Cardiac muscle cell (in vitro differentiated cells and primary cell): Measurements from ENCODE around the gene SLC12A7. TPM values are rescaled to one million over a fixed set of nuclear protein-coding genes. Genes with fewer than 3 reads are reported as not detected.

Experiments used
- DNase-seq, 2 donors: peaks; one replicate each; pipeline versions ENCODE4 v3.0.0 to v3.0.0-alpha.2; 2010 to 2017; ENCODE audit warnings: low read depth in 1 of 2, low spot score in 1 of 2
- H3K27ac ChIP-seq: fragments of 200-600 bp; sonication (generic); 2 replicates; pipeline ENCODE4 v1.5.1; 2016
- H3K27me3 ChIP-seq: fragments of 200-600 bp; sonication (generic); 2 replicates; pipeline ENCODE4 v1.6.0; 2016; ENCODE audit warnings: control low read depth
- H3K36me3 ChIP-seq: fragments of 200-600 bp; sonication (generic); 2 replicates; pipeline ENCODE4 v1.5.1; 2016; ENCODE audit warnings: control low read depth
- H3K4me1 ChIP-seq: fragments of 200-600 bp; sonication (generic); 2 replicates; pipeline ENCODE4 v1.8.1; 2017; ENCODE audit warnings: low read depth, mild to moderate bottlenecking, mixed run types
- H3K4me3 ChIP-seq: fragments of 200-600 bp; sonication (generic); 2 replicates; pipeline ENCODE4 v1.5.1; 2016; ENCODE audit warnings: mild to moderate bottlenecking
- H3K9me3 ChIP-seq: fragments of 200-600 bp; sonication (generic); 2 replicates; pipeline ENCODE4 v1.5.1; 2017; ENCODE audit warnings: low read depth, mild to moderate bottlenecking, control low read depth
- CTCF ChIP-seq: IDR thresholded peaks from 2 replicates; pipeline ENCODE4 v1.5.1; 2012; ENCODE audit warnings: low read depth, mild to moderate bottlenecking, low read length
- polyA plus RNA-seq: library from polyadenylated mRNA; unstranded; fragments of >200 nt; fragmentation: Nextera tagmentation; extraction: Ambion mirVana; gene quantifications from 2 replicates; pipeline ENCODE4 v1.2.1, GENCODE V29; 2016
- total RNA-seq: library from RNA; depleted of rRNA; stranded (reverse); fragments of >200 nt; gene quantifications from 2 replicates; pipeline ENCODE4 v1.2.3, GENCODE V29; 2016

SLC12A7 gene
- total and polyA plus RNA-seq, 2 experiments from 2014 or later: 14.1 to 29.9 TPM

GRCh38 chr5:1090538-1090937, 21.3 kb downstream of the SLC12A7 start:
- DNase-seq: peak in 1 of 2 donors; percentile 21
- Histone ChIP-seq H3K4me3 (no peak overlapping the region), H3K27ac (no peak overlapping the region), H3K4me1 (peaks cover 4% of the 10 kb centered on the region), H3K9me3 (no peaks in the 10 kb centered on the region), H3K36me3 (peaks cover 11% of the 10 kb centered on the region), H3K27me3 (no peaks in the 10 kb centered on the region)
- no peak for TF ChIP-seq CTCF

- Histone ChIP-seq H3K4me1 (peaks cover 2% of the 10 kb centered on the region), H3K27ac (no peak overlapping the region), H3K36me3 (peaks cover 11% of the 10 kb centered on the region), H3K27me3 (no peaks in the 10 kb centered on the region), H3K4me3 (no peak overlapping the region), H3K9me3 (no peaks in the 10 kb centered on the region)
- no peak for DNase-seq
- TF ChIP-seq CTCF: no peak
These were observed 22.2 kb downstream of the SLC12A7 start for GRCh38 chr5:1089621-1090040.

GRCh38 chr5:1089146-1089545, 22.7 kb downstream of the SLC12A7 start:
- no peak for TF ChIP-seq CTCF
- Histone ChIP-seq H3K9me3 (no peaks in the 10 kb centered on the region), H3K36me3 (peaks cover 11% of the 10 kb centered on the region), H3K4me1 (no peaks in the 10 kb centered on the region), H3K4me3 (no peak overlapping the region), H3K27ac (no peak overlapping the region), H3K27me3 (no peaks in the 10 kb centered on the region)
- DNase-seq: no peak

GRCh38 chr5:1088726-1089125, 23.1 kb downstream of the SLC12A7 start:
- TF ChIP-seq CTCF: no peak
- H3K4me3 ChIP-seq: no peak overlapping the region
- no peak for DNase-seq
- H3K27me3 ChIP-seq: no peaks in the 10 kb centered on the region
- no peak overlapping the region for H3K27ac ChIP-seq
- H3K4me1 ChIP-seq: no peaks in the 10 kb centered on the region
- no peaks in the 10 kb centered on the region for H3K9me3 ChIP-seq
- peaks cover 11% of the 10 kb centered on the region for H3K36me3 ChIP-seq

- Histone ChIP-seq H3K27ac (no peak overlapping the region), H3K4me1 (no peaks in the 10 kb centered on the region), H3K4me3 (no peak overlapping the region), H3K36me3 (peaks cover 9% of the 10 kb centered on the region), H3K27me3 (no peaks in the 10 kb centered on the region), H3K9me3 (no peaks in the 10 kb centered on the region)
- no peak for DNase-seq
- TF ChIP-seq CTCF: no peak
These were observed 23.8 kb downstream of the SLC12A7 start for GRCh38 chr5:1088031-1088430.

- H3K4me3 ChIP-seq: no peak overlapping the region
- no peak overlapping the region for H3K27ac ChIP-seq
- no peak for TF ChIP-seq CTCF
- H3K27me3 ChIP-seq: no peaks in the 10 kb centered on the region
- peaks cover 9% of the 10 kb centered on the region for H3K36me3 ChIP-seq
- H3K4me1 ChIP-seq: no peaks in the 10 kb centered on the region
- DNase-seq: no peak
- no peaks in the 10 kb centered on the region for H3K9me3 ChIP-seq
These were observed 24.4 kb downstream of the SLC12A7 start for GRCh38 chr5:1087428-1087827.
